NCI-H2081 (cell line): ENCODE data around the gene PRMT9.

ENCODE experiments used
- DNase-seq, 2 experiments: peaks; one replicate each; lab custom pipeline; 2025; lab: John Stamatoyannopoulos, UW

PRMT9 gene

DNA sequence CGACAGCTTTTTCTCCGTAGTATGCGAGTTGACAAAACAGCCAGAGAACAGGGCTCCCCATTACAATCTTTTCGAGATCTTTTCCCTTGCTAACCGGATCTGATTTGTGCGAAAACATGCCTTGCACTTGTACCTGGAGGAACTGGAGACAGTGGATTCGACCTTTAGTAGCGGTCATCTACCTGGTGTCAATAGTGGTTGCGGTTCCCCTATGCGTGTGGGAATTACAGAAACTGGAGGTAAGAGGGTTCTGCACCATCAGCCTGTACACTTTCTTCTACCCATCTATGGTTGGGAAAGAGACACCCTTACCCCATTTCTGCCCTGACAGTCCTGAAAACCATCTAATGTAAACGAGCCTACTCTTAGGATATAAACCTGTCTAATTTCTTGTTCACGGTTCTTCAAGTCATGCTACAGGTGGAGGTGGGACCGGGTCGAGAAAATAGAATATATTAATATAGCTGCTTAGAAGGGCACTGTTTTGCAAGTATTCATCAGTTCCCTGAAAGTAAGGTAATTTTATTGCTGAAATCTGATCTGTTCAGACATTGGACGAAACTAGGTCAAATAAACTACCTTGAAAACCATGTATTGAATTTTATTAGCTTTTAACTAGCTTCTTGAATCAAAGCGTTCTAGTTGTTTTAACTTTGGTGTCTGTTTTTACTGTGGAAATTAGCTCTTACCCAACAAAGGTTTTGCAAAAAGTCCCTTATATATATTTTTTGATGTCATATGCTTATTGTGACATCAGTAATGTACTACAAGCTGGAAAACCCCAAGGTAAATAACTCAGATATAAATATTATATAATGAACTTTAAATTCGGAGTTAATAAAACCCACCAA, 65.9 kb downstream of the PRMT9 start:
- DNase-seq, result no peak

GRCh38 chr4:147617173-147617840, 66.7 kb downstream of the PRMT9 start, which contains the start of gene TMEM184C:
TMEM184C (plus strand) TSS chr4:147617397; CDS start chr4:147617957, 560 bp downstream.
- DNase-seq, result peak; percentile 88 to 93

DNA sequence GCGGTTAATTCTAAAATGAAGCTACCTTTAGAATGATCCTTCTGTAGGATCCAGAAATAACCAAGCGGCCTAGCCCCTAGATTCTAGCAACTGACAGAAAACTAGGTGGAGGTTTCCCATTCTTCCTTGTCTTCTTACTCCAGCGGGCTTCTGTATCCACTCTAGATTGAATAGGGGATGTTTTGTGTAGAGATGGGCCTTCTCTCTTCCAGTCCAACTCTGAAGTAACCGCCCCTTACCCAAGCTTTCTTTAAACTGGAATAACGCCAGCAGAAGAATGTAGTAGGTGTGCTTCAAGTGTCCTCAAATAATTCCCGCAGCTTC, 67.2 kb downstream of the PRMT9 start:
- no peak for DNase-seq

DNA sequence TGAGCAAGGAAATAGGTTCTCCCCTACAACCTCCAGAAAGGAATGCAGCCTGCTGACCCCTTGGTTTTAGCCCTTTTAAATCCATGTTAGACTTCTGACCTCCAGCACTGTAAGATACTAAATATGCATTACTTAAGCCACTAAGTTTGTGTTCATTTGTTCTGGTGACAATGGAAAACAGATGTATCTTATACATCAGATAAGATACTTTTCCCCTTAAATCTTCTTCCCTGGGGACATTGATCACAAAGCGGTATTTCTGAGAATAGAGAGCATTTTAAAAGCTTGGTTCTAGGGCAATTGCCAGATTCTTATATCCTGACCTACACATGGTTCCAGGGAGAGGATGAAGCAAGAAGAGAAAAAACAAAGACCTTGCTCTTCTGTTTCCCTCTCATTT, 73.3 kb downstream of the PRMT9 start:
- no peak for DNase-seq

- no peak for DNase-seq
Measured at GRCh38 chr4:147607471-147607870, 76.5 kb downstream of the PRMT9 start.

- DNase-seq, result no peak
Measured at GRCh38 chr4:147605499-147605898, 78.5 kb downstream of the PRMT9 start.

DNA sequence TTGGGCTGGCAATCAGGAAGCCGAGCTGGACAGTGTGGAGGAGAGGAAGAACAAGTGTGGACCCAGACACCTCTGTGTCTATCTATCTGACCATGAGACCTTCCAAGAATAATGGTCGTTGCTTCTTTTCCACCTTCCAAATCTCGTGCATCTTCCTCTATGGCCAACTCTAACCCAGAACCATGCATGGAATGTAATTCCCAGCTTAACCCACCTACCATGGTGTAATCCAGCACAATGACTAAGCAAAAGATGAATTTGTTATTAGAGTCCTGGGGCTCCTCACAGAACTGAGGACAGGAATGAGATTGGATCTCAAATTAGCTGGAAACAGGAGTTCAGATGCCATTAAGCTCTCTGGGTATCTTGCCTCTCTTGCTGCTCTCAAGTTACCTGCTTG, 84.2 kb downstream of the PRMT9 start:
- DNase-seq, result no peak

GRCh38 chr4:147599206-147599605, 84.8 kb downstream of the PRMT9 start:
- DNase-seq, result no peak

DNA sequence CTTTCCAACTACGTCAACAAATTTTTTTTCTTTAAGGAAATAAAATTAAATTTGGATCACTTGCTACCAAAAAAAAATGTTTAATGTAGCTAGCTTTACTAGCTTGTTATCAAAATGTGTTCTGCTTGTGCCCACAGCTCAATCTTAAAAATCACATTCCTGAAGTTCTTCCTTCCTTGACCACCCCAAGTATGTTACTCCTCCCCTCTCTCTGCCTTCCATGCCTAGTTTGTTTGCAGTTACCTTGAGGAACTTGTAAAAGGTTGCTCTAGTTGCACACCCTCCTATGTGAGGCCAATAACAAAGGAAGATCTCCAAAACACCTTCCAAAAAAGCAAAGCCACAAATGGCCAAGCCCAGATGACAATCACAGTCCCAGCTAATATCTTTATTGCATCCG, 86.4 kb downstream of the PRMT9 start:
- DNase-seq, result no peak

DNA sequence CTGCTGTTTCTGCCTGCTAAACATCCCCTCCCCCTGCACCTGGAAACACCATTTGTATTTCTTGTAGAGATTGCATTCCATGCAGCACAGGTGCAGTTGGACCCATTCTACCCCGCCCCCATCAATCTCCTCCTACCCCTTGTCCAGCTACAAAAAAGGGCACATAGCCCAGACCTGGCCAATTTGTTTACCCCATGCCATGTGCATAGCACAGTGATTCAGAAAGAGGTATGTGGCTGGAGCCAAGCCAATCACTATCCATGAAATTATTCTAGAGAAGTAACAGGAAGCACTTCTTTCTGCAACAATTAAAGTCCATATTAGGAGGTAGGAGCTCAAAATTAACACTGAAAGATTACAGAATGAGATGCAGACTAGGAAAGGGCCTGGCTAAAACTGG, 87.0 kb downstream of the PRMT9 start:
- DNase-seq, result peak in 1 of 2 experiments; percentile 46

DNA sequence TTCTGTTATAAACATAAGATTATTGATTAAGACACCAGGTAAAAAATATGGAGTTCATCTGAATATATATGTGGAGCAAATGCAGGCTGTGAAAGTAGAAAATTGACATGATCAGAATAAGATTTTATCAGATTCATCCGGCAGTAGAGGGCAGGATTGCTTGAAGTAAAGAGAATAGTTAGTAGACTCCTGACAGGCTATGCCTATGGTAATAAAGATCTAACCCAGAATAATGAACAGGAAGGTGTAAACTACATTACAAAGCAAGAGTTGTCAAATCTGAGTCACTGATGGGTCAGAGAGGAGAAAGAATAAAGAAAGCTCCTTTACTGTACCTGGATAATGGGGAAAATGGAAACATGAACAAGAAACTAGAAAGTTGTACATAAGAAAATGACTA, 87.6 kb downstream of the PRMT9 start:
- DNase-seq, result no peak

GRCh38 chr4:147594578-147594977, 89.4 kb downstream of the PRMT9 start:
- DNase-seq, result no peak

GRCh38 chr4:147594107-147594506, 89.9 kb downstream of the PRMT9 start:
- DNase-seq, result no peak

GRCh38 chr4:147591106-147591505, 92.9 kb downstream of the PRMT9 start:
- DNase-seq, result no peak

GRCh38 chr4:147590249-147590920, 93.6 kb downstream of the PRMT9 start:
- DNase-seq, result peak; percentile 21 to 33

DNA sequence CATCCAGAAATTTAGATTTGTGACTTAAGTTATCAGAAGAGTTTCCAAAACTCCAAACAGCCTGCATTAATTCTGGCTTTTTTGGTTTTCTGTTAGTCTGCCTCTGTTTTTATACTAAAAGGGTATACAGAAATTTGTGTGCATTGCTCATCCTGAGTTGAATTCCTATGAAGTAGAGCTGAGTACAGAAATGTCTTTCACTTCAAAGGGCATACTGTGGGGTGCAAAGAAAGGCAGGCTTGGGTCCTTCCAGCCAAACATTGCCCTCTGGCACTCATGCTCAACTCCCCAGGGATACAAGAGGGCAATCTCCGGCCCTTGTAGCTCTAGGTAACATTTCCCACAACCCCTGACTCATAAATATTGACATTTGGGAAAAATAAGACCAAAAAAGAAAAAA, 94.4 kb downstream of the PRMT9 start:
- no peak for DNase-seq
